ENCODE results near the gene RETSAT.

The RETSAT gene

DNA sequence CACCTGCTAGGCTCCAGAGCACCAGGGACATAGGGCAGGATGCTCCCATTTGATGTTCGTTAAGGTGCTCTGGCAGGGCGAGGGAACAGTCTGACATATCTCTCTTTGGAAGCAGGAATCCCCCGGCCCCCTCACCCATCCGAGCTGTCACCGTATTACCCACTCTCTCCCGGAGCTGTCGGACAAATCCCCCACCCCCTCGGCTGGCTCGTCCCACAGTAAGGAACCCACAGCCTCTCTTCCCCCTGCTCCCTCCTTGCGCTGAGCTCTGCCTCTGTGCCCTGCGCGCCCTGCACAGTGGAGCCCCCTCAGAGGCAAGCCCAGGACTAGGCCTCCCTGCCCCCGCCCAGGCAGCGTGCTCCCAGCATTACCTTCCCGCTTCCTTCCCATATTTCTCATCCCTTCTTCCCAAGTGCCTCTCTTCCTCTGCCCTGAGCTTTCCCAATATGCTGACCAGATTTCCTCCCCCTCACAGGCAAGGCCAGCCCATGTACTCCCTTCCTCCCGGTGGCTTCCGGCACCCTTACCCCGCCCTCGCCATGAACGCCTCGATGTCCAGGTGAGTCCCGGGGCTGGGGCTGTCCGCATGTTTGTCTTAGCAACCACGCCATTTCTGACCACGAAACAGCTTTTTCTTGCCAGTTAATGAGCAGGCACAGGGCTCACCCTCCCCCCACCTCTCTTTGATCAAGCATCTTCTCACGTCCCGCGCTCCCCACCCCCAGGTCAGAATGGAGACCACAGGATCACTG, 50.4 kb downstream of the RETSAT start:
- no peak for DNase-seq

DNA sequence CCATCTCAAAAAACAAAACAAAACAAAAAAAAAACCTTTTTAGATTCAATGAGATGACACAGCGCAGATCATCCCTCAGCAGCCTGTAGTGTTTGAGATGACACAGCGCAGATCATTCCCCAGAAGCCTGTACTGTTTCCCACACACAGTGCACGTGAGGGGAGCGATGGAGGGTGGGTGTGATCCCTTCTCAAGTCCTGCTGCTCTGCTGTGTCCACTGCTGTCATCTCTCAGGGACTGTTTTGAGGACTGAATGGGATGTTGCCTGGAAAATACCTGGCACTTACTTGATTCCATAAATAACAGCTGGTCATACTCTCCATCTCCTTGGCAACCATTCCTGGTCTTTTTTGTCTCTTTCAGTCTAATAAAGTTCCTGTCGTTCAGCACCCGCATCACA, 52.2 kb downstream of the RETSAT start:
- DNase-seq = no peak
